Activated CD4-positive, CD25-positive, alpha-beta regulatory T cell treated with anti-CD3 and anti-CD28 coated beads, Interleukin-2, amount 50 U/mL, for 72 hours (primary cell): ENCODE data around the gene COX6B1.
A peak's percentile ranks its signal among the peaks of the same experiment; 100 is the strongest.
"Not testable (repeated sequence)": the region's sequence is repeated elsewhere in the genome, so short reads cannot be mapped to it uniquely, and the experiment has no call there.

ENCODE experiments used
- DNase-seq: peaks from one replicate; pipeline ENCODE4 v3.0.0; 2021

Gene COX6B1

GRCh38 chr19:35648017-35648961 lies at the start of gene COX6B1:
TSS of gene COX6B1 (plus strand) at chr19:35648323. CDS start at chr19:35651244, 2,921 bp downstream.
- peak; percentile 86 for DNase-seq

GRCh38 chr19:35601971-35602370 lies 46.2 kb upstream of the COX6B1 start:
- DNase-seq: no peak

- not testable (repeated sequence) for DNase-seq
These were observed 43.7 kb upstream of the COX6B1 start for GRCh38 chr19:35604436-35604835.

GRCh38 chr19:35607170-35607569 lies 41.0 kb upstream of the COX6B1 start:
- not testable (repeated sequence) for DNase-seq

- no peak for DNase-seq
These were observed 40.5 kb upstream of the COX6B1 start for GRCh38 chr19:35607661-35608060.

- DNase-seq: no peak
These were observed 39.9 kb upstream of the COX6B1 start for GRCh38 chr19:35608251-35608650.

GRCh38 chr19:35609851-35610353 lies 38.2 kb upstream of the COX6B1 start:
- DNase-seq: no peak

- no peak for DNase-seq
These were observed 35.9 kb upstream of the COX6B1 start for GRCh38 chr19:35612224-35612558.

- peak; percentile 98 for DNase-seq
These were observed 35.4 kb upstream of the COX6B1 start, which contains the start of gene HAUS5 for GRCh38 chr19:35612559-35613321. TSS of gene HAUS5 (plus strand) at chr19:35612735. CDS start at chr19:35612795, 60 bp downstream.

- DNase-seq: no peak
These were observed 34.5 kb upstream of the COX6B1 start for GRCh38 chr19:35613574-35613973.

- no peak for DNase-seq
These were observed 33.1 kb upstream of the COX6B1 start for GRCh38 chr19:35615036-35615435.

GRCh38 chr19:35618857-35619256 lies 29.3 kb upstream of the COX6B1 start:
- DNase-seq: no peak

GRCh38 chr19:35619290-35619923 lies 28.7 kb upstream of the COX6B1 start:
- no peak for DNase-seq

- no peak for DNase-seq
These were observed 28.1 kb upstream of the COX6B1 start for GRCh38 chr19:35620001-35620400.

- DNase-seq: no peak
These were observed 26.4 kb upstream of the COX6B1 start for GRCh38 chr19:35621708-35622107.

GRCh38 chr19:35622750-35623149 lies 25.4 kb upstream of the COX6B1 start:
- no peak for DNase-seq

- no peak for DNase-seq
These were observed 24.7 kb upstream of the COX6B1 start for GRCh38 chr19:35623327-35624010.

GRCh38 chr19:35628264-35628564 lies 19.9 kb upstream of the COX6B1 start:
- no peak for DNase-seq

GRCh38 chr19:35628565-35629331 lies 19.4 kb upstream of the COX6B1 start, which contains the start of gene RBM42:
TSS of gene RBM42 (plus strand) at chr19:35629036. CDS start at chr19:35629154, 118 bp downstream.
- peak; percentile 93 for DNase-seq

GRCh38 chr19:35629332-35629633 lies 18.8 kb upstream of the COX6B1 start:
- no peak for DNase-seq

GRCh38 chr19:35633727-35634440 lies 14.2 kb upstream of the COX6B1 start:
- DNase-seq: no peak
